Inferior parietal cortex (tissue), 1 donor: ENCODE measurements around the gene OLFML1.

ENCODE experiments used
- DNase-seq: peaks from one replicate; pipeline ENCODE4 v3.0.0-alpha.2; 2016; ENCODE audit errors: extremely low spot score

The OLFML1 gene

GRCh38 chr11:7532405-7533145 is 47.3 kb downstream of the OLFML1 start:
- no peak for DNase-seq

GRCh38 chr11:7533199-7534041 is 48.1 kb downstream of the OLFML1 start:
- DNase-seq = no peak

- no peak for DNase-seq
Measured at GRCh38 chr11:7534042-7534378, 48.7 kb downstream of the OLFML1 start.

GRCh38 chr11:7536100-7536499 is 50.8 kb downstream of the OLFML1 start:
- DNase-seq = no peak

- no peak for DNase-seq
Measured at GRCh38 chr11:7537265-7537664, 52.0 kb downstream of the OLFML1 start.

- no peak for DNase-seq
Measured at GRCh38 chr11:7538031-7538430, 52.7 kb downstream of the OLFML1 start.

GRCh38 chr11:7538466-7539454 is 53.5 kb downstream of the OLFML1 start:
- DNase-seq = no peak

- no peak for DNase-seq
Measured at GRCh38 chr11:7540830-7541555, 55.7 kb downstream of the OLFML1 start.

GRCh38 chr11:7543302-7543701 is 58.0 kb downstream of the OLFML1 start:
- DNase-seq = no peak

GRCh38 chr11:7544021-7544420 is 58.7 kb downstream of the OLFML1 start:
- no peak for DNase-seq

GRCh38 chr11:7545611-7546010 is 60.3 kb downstream of the OLFML1 start:
- DNase-seq = no peak

- no peak for DNase-seq
Measured at GRCh38 chr11:7546324-7546791, 61.1 kb downstream of the OLFML1 start.

GRCh38 chr11:7547687-7548086 is 62.4 kb downstream of the OLFML1 start:
- no peak for DNase-seq

GRCh38 chr11:7548659-7549274 is 63.5 kb downstream of the OLFML1 start:
- no peak for DNase-seq

GRCh38 chr11:7549681-7550080 is 64.4 kb downstream of the OLFML1 start:
- DNase-seq = no peak

GRCh38 chr11:7551571-7551970 is 66.3 kb downstream of the OLFML1 start:
- no peak for DNase-seq

GRCh38 chr11:7552666-7553065 is 67.4 kb downstream of the OLFML1 start:
- no peak for DNase-seq

- DNase-seq = peak; percentile 68
Measured at GRCh38 chr11:7555052-7555699, 69.9 kb downstream of the OLFML1 start.

- DNase-seq = no peak
Measured at GRCh38 chr11:7558046-7558445, 72.7 kb downstream of the OLFML1 start.
